ENCODE results near the gene MTHFD2L. TPM values are rescaled to one million over a fixed set of nuclear protein-coding genes. Genes with fewer than 3 reads are reported as not detected.

The MTHFD2L gene
- total RNA-seq, 1 donor, result 15.0 TPM

GRCh38 chr4:74230902-74231499 is 73.1 kb downstream of the MTHFD2L start:
- H3K4me3 ChIP-seq (ENCODE audit: low read depth, low read length), result no peak overlapping the region
- peak; percentile 80 for DNase-seq (ENCODE audit: low read depth)
- TF ChIP-seq CTCF (IDR thresholded peaks at IDR 0.05; ENCODE audit: insufficient read depth, low read length), result no peak

- no peak for TF ChIP-seq CTCF (IDR thresholded peaks at IDR 0.05; ENCODE audit: insufficient read depth, low read length)
- H3K4me3 ChIP-seq (ENCODE audit: low read depth, low read length), result no peak overlapping the region
- no peak for DNase-seq (ENCODE audit: low read depth)
These were observed 77.2 kb downstream of the MTHFD2L start for GRCh38 chr4:74235135-74235534.

GRCh38 chr4:74237425-74237966 is 79.6 kb downstream of the MTHFD2L start:
- TF ChIP-seq CTCF (IDR thresholded peaks at IDR 0.05; ENCODE audit: insufficient read depth, low read length), result no peak
- no peak for DNase-seq (ENCODE audit: low read depth)

GRCh38 chr4:74244049-74244448 is 86.1 kb downstream of the MTHFD2L start:
- no peak for TF ChIP-seq CTCF (IDR thresholded peaks at IDR 0.05; ENCODE audit: insufficient read depth, low read length)
- H3K4me3 ChIP-seq (ENCODE audit: low read depth, low read length), result no peak overlapping the region
- DNase-seq (ENCODE audit: low read depth), result no peak

More at GRCh38 chr4:74237425-74237966, 79.6 kb downstream of the MTHFD2L start:
- no peak overlapping the region for H3K4me3 ChIP-seq (ENCODE audit: low read depth, low read length)

GRCh38 chr4:74252933-74253332 is 95.0 kb downstream of the MTHFD2L start:
- H3K4me3 ChIP-seq (ENCODE audit: low read depth, low read length), result no peak overlapping the region
- TF ChIP-seq CTCF (IDR thresholded peaks at IDR 0.05; ENCODE audit: insufficient read depth, low read length), result no peak
- no peak for DNase-seq (ENCODE audit: low read depth)

GRCh38 chr4:74254386-74254785 is 96.5 kb downstream of the MTHFD2L start:
- DNase-seq (ENCODE audit: low read depth), result no peak
- no peak for TF ChIP-seq CTCF (IDR thresholded peaks at IDR 0.05; ENCODE audit: insufficient read depth, low read length)
- H3K4me3 ChIP-seq (ENCODE audit: low read depth, low read length), result no peak overlapping the region

GRCh38 chr4:74255096-74255495 is 97.2 kb downstream of the MTHFD2L start:
- DNase-seq (ENCODE audit: low read depth), result no peak
- H3K4me3 ChIP-seq (ENCODE audit: low read depth, low read length), result no peak overlapping the region
- no peak for TF ChIP-seq CTCF (IDR thresholded peaks at IDR 0.05; ENCODE audit: insufficient read depth, low read length)
